Measurements from ENCODE around the gene PROKR1.

DNA sequence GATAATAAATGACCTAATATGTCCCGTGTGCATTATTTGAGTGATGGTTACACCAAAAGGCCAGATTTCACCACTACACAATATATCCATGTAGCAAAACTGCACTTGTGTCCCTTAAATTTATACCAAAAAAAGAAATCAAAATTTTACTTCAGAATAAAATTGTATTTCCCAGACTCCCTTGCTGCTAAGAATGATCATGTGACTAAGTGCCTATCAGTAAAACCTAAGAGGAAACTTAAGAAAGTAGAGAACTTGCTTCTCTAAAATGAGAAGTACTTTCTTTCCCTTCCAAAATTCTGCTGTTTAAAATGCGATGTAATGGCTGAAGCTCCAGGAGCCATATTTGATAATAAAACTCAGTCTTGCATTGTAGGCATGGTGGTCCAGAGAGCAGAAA, 24.0 kb downstream of the PROKR1 start:
- TF ChIP-seq CTCF (optimal IDR thresholded peaks at IDR 0.05 in 1 of 3, IDR thresholded peaks at IDR 0.05 in 1 of 3, conservative IDR thresholded peaks at IDR 0.05 in 1 of 3; ENCODE audit: extremely low read depth in 1 of 3, insufficient read depth in 2 of 3, low read length in 3 of 3) (no peak), EZH2 (IDR thresholded peaks at IDR 0.05; ENCODE audit: low read length) (no peak)
